Heart right ventricle (tissue), 16 donors: ENCODE results near the gene PHACTR3. TPM values are rescaled to one million over a fixed set of nuclear protein-coding genes. Genes with fewer than 3 reads are reported as not detected.

Experiments
- ATAC-seq, 8 donors: fragments of 200-7000 bp; cut with Tn5 transposase; one replicate each; pipeline ENCODE4 v1.9.1; 2020; ENCODE audit warnings: mild to moderate bottlenecking in 8 of 8, moderate library complexity in 8 of 8, moderate number of reproducible peaks in 1 of 8
- DNase-seq, 2 donors: peaks; one replicate each; pipeline ENCODE4 v3.0.0-alpha.2; 2020
- H3K27ac ChIP-seq, 10 donors: fragments of 200-600 bp; sonication (generic) in 2 of 10; one replicate each; pipeline versions ENCODE4 v1.5.0 to v1.8.0; 2020 to 2022; ENCODE audit warnings: mild to moderate bottlenecking in 3 of 10
- H3K27me3 ChIP-seq, 7 donors: fragments of 200-600 bp; one replicate each; pipeline ENCODE4 v1.8.0; 2021 to 2022; ENCODE audit warnings: mild to moderate bottlenecking in 2 of 7
- H3K36me3 ChIP-seq, 9 donors: fragments of 200-600 bp; sonication (generic) in 1 of 9; one replicate each; pipeline versions ENCODE4 v1.5.0 to v1.8.0; 2020 to 2022; ENCODE audit warnings: mild to moderate bottlenecking in 2 of 9
- H3K4me1 ChIP-seq, 9 donors: fragments of 200-600 bp; sonication (generic) in 1 of 9; one replicate each; pipeline versions ENCODE4 v1.5.0 to v1.8.0; 2020 to 2022; ENCODE audit warnings: mild to moderate bottlenecking in 4 of 9
- H3K4me3 ChIP-seq, 10 donors: fragments of 200-600 bp; sonication (generic) in 2 of 10; one replicate each; pipeline versions ENCODE4 v1.5.0 to v1.8.0; 2020 to 2022; ENCODE audit warnings: mild to moderate bottlenecking in 7 of 10, moderate library complexity in 2 of 10
- H3K9me3 ChIP-seq, 11 donors: fragments of 200-600 bp in 10 of 11; sonication (generic) in 2 of 11; one replicate each; pipeline versions ENCODE4 v1.5.0 to v1.8.0; 2013 to 2022; ENCODE audit warnings: mild to moderate bottlenecking in 2 of 11, control low read depth in 1 of 11, moderate library complexity in 1 of 11
- WGBS, 2 donors: extraction: QIAGEN DNeasy Blood & Tissue Kit; methylation state at CpG; one replicate each; pipeline ENCODE4 v1.1.7; 2013; ENCODE audit warnings: inconsistent platforms in 1 of 2; 5-methylcytosine and 5-hydroxymethylcytosine counted together
- intact Hi-C, 10 donors: fragments of 100-400 bp; cut with DNase I; formaldehyde crosslinking; loops; one replicate each; pipeline versions ENCODE4 v1.11.1 to v1.14.2; 2022
- polyA plus RNA-seq, 2 donors: library from polyadenylated mRNA; stranded (reverse); fragments of 200-250 nt; gene quantifications; one replicate each; pipeline ENCODE4 v1.2.3, GENCODE V29; 2013
- total RNA-seq, 10 donors: library from RNA; stranded (reverse); fragmentation: NEBNext Ultra II Directional in 3 of 10; extraction: Animal tissue kit (Norgen Biotek cat#: 25700) in 3 of 10; gene quantifications; one replicate each; pipeline versions ENCODE4 v1.2.1 to v1.2.4, GENCODE V29; 2021 to 2023
- TF ChIP-seq, protein P1 (sequence below), 9 donors: fragments of 200-600 bp; sonication (generic) in 2 of 9; IDR thresholded peaks; one replicate each; pipeline versions ENCODE4 v1.5.0 to v1.8.0; 2021 to 2022; ENCODE audit warnings: antibody characterized with exemption in 9 of 9, mild to moderate bottlenecking in 5 of 9, moderate library complexity in 1 of 9
- donor health status: Arrhythmogenic right ventricular cardiomyopathy.
- donor health status: ischemic (EF 13 %, LVEDD 7.1; RV severe dilation, severe dysfunction).
- donor health status: healthy with polysubstance abuse.
- donor health status: DM: no; HTN: yes; CAD: no.
- donor health status: DM: no; HTN: no; CAD: no.
- donor health status: ischemic (EF 25% LVEDD 6.9; RV normal size, moderate dysfunction).
- donor health status: ischemic (EF 25% LVEDD 5.7; RV mildly dilated, moderate dysfunction).
- donor health status: healthy.
- donor health status: DM: yes; HTN: yes; CAD: no.
- donor health status: Ischemic cardiomyopathy.
- donor health status: ischemic (EF 35%, LVEDD 5.7; RV mildly dilated, moderate dysfunction).
- donor health status: nonischemic (EF 11% LVEDD 7.7; RV severe dilation, severe dysfunction).
- donor health status: DM: yes; HTN: yes; CAD: no.
- donor health status: PGD.
- donor health status: ischemic (EF 29% LVEDD 5.4; RV normal size, mild dysfunction).
- donor health status: nonischemic (EF 23%, LVEDD 6.1; RV moderate dilation, normal function).

Gene PHACTR3
- total and polyA plus RNA-seq, 12 donors, result 0.51 to 24.1 (median 3.7) TPM

- TF ChIP-seq, protein P1, sequence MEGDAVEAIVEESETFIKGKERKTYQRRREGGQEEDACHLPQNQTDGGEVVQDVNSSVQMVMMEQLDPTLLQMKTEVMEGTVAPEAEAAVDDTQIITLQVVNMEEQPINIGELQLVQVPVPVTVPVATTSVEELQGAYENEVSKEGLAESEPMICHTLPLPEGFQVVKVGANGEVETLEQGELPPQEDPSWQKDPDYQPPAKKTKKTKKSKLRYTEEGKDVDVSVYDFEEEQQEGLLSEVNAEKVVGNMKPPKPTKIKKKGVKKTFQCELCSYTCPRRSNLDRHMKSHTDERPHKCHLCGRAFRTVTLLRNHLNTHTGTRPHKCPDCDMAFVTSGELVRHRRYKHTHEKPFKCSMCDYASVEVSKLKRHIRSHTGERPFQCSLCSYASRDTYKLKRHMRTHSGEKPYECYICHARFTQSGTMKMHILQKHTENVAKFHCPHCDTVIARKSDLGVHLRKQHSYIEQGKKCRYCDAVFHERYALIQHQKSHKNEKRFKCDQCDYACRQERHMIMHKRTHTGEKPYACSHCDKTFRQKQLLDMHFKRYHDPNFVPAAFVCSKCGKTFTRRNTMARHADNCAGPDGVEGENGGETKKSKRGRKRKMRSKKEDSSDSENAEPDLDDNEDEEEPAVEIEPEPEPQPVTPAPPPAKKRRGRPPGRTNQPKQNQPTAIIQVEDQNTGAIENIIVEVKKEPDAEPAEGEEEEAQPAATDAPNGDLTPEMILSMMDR (IDR thresholded peaks at IDR 0.05), result no peak
- H3K36me3 ChIP-seq, result no peaks in the 10 kb centered on the region
- 86 to 87% methylated on average over 4 of the region's 4 CpGs for WGBS, 2 donors
- H3K4me3 ChIP-seq, result no peak overlapping the region
- no peaks in the 10 kb centered on the region for H3K9me3 ChIP-seq
- peak overlapping the region in 1 of 10 donors; percentile 74 for H3K27ac ChIP-seq
- no peak for ATAC-seq
- no peak for DNase-seq
- H3K4me1 ChIP-seq, result peaks cover 0 to 13% (median 6%) of the 10 kb centered on the region in 9 donors
- intact Hi-C loops, result loop anchor here in 1 of 10 donors (10.0 kb wide), 1 partner anchor 89 kb away; the partner anchor contains the start of gene PHACTR3
- peaks cover 0 to 30% (median 0%) of the 10 kb centered on the region in 7 donors for H3K27me3 ChIP-seq
Measured at GRCh38 chr20:59693587-59693986, 89.2 kb downstream of the PHACTR3 start.

GRCh38 chr20:59696476-59696875 lies 92.1 kb downstream of the PHACTR3 start:
- TF ChIP-seq, protein P1 (IDR thresholded peaks at IDR 0.05), result no peak
- Histone ChIP-seq H3K4me1 (peaks cover 0 to 12% (median 0%) of the 10 kb centered on the region in 9 donors), H3K9me3 (no peaks in the 10 kb centered on the region), H3K4me3 (no peak overlapping the region), H3K36me3 (no peaks in the 10 kb centered on the region), H3K27ac (no peak overlapping the region), H3K27me3 (peaks cover 0 to 30% (median 0%) of the 10 kb centered on the region in 7 donors)
- DNase-seq (no peak), ATAC-seq (no peak)
- WGBS, 2 donors, result 68% methylated on average over 5 of the region's 5 CpGs
- intact Hi-C loops, result loop anchor here in 1 of 10 donors (10.0 kb wide), 1 partner anchor 92 kb away; the partner anchor contains the start of gene PHACTR3

DNA sequence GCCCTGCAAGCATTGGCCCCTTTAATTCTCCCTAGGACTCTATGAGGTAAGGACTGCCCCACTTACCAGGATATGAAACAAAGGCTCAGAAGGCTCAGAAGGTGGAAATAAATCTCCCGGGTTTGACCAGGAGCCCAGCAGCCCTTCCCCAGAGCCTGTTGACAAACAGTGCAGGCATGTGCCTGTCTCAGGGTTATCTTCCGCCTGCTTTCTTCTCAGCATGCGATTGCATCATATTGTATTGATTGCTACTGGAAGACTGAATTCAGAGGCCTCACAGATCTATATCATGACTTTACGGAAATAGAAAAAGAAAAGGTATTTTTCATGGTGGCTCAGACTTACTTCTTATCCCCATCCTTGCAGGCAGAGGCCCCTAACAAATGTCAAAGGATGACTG lies 92.7 kb downstream of the PHACTR3 start:
- DNase-seq (no peak), ATAC-seq (no peak)
- H3K27me3 ChIP-seq, result peaks cover 0 to 28% (median 0%) of the 10 kb centered on the region in 7 donors
- intact Hi-C loops, result loop anchor here in 1 of 10 donors (10.0 kb wide), 1 partner anchor 92 kb away; the partner anchor contains the start of gene PHACTR3
- H3K4me3 ChIP-seq, result no peak overlapping the region
- H3K36me3 ChIP-seq, result no peaks in the 10 kb centered on the region
- H3K4me1 ChIP-seq, result peaks cover 0 to 9% (median 0%) of the 10 kb centered on the region in 9 donors
- TF ChIP-seq, protein P1 (IDR thresholded peaks at IDR 0.05), result no peak
- H3K9me3 ChIP-seq, result no peaks in the 10 kb centered on the region
- 73 to 86% methylated on average over 4 of the region's 4 CpGs for WGBS, 2 donors
- no peak overlapping the region for H3K27ac ChIP-seq

- intact Hi-C loops, result loop anchor here in 1 of 10 donors (10.0 kb wide), 1 partner anchor 94 kb away; the partner anchor contains the start of gene PHACTR3
- 64 to 72% methylated on average over 1 of the region's 1 CpG for WGBS, 2 donors
Measured at GRCh38 chr20:59698598-59698997, 94.3 kb downstream of the PHACTR3 start.

More at GRCh38 chr20:59698598-59698997, 94.3 kb downstream of the PHACTR3 start:
- ATAC-seq, result no peak
- Histone ChIP-seq H3K4me1 (peaks cover 0 to under 1% (median 0%) of the 10 kb centered on the region in 9 donors), H3K9me3 (no peaks in the 10 kb centered on the region), H3K27me3 (peaks cover 0 to 31% (median 0%) of the 10 kb centered on the region in 7 donors), H3K4me3 (no peak overlapping the region), H3K36me3 (no peaks in the 10 kb centered on the region), H3K27ac (no peak overlapping the region)
- DNase-seq, result no peak
- TF ChIP-seq, protein P1 (IDR thresholded peaks at IDR 0.05), result no peak
